IMR-90 (cell line): ENCODE results near the gene STX8. TPM values are rescaled to one million over a fixed set of nuclear protein-coding genes. Genes with fewer than 3 reads are reported as not detected.

ENCODE experiments used
- ATAC-seq: fragments of 200-7000 bp; cut with Tn5 transposase; 2 replicates; pipeline ENCODE4 v1.9.1; 2020; ENCODE audit warnings: low read depth, mild to moderate bottlenecking, moderate library complexity
- BruUV-seq: library from RNA; stranded (reverse); fragments of 400-500 nt; replicated peaks from 2 replicates; lab custom pipeline; 2021; lab: Mats Ljungman, UMichigan
- CTCF ChIA-PET: fragments of 300-600 bp; formaldehyde crosslinking; extraction: SDS; loops from one replicate; lab custom pipeline; 2021; ENCODE audit warnings: antibody characterized with exemption; lab: Yijun Ruan, JAX
- POLR2A ChIA-PET: fragments of 300-600 bp; sonication (Branson Sonifier 250); formaldehyde crosslinking; loops from one replicate; lab custom pipeline; 2022; ENCODE audit warnings: antibody characterized with exemption; ENCODE audit not compliant: unreplicated experiment; lab: Charles Lee
- DNase-seq: peaks from one replicate; pipeline ENCODE4 v3.0.0; 2013
- H2AFZ ChIP-seq: replicated peaks from 2 replicates; pipeline ENCODE3; 2013; ENCODE audit warnings: low read length, mild to moderate bottlenecking; ENCODE audit not compliant: poor library complexity
- H2AK5ac ChIP-seq: 2 replicates; pipeline ENCODE4 v1.6.1; 2013; ENCODE audit warnings: low read depth, low read length, inconsistent platforms
- H2AK9ac ChIP-seq: replicated peaks from 2 replicates; pipeline ENCODE3; 2013; ENCODE audit warnings: mild to moderate bottlenecking, low read depth, low read length, moderate library complexity; ENCODE audit not compliant: poor library complexity
- H2BK120ac ChIP-seq: 2 replicates; pipeline ENCODE4 v1.6.1; 2013; ENCODE audit warnings: low read depth, low read length, inconsistent platforms
- H2BK15ac ChIP-seq: 3 replicates; pipeline ENCODE4 v1.6.1; 2013; ENCODE audit warnings: low read depth, low read length, inconsistent platforms
- H2BK20ac ChIP-seq: 2 replicates; pipeline ENCODE4 v1.6.1; 2013; ENCODE audit warnings: low read depth, mild to moderate bottlenecking, inconsistent platforms, low read length, moderate library complexity
- H2BK5ac ChIP-seq: 2 replicates; pipeline ENCODE4 v1.6.1; 2013; ENCODE audit warnings: mild to moderate bottlenecking, low read depth, low read length, inconsistent platforms; ENCODE audit not compliant: poor library complexity, severe bottlenecking
- H3K14ac ChIP-seq: replicated peaks from 2 replicates; pipeline ENCODE4 v1.6.1; 2013; ENCODE audit warnings: low read depth, low read length, inconsistent platforms
- H3K18ac ChIP-seq: 2 replicates; pipeline ENCODE4 v1.6.1; 2013; ENCODE audit warnings: low read depth, low read length, control low read depth
- H3K23ac ChIP-seq: 2 replicates; pipeline ENCODE4 v1.6.1; 2013; ENCODE audit warnings: low read depth, low read length, inconsistent platforms
- H3K27ac ChIP-seq: 2 replicates; pipeline ENCODE4 v1.5.1; 2013; ENCODE audit warnings: mild to moderate bottlenecking, control low read depth, low read length; ENCODE audit not compliant: insufficient read depth
- H3K27me3 ChIP-seq: 2 replicates; pipeline ENCODE4 v1.6.1; 2013; ENCODE audit warnings: low read length; ENCODE audit not compliant: control insufficient read depth, insufficient read depth
- H3K36me3 ChIP-seq: 2 replicates; pipeline ENCODE4 v1.6.1; 2013; ENCODE audit warnings: low read length, mixed read lengths; ENCODE audit not compliant: control insufficient read depth, insufficient read depth
- H3K4ac ChIP-seq: 2 replicates; pipeline ENCODE4 v1.6.1; 2013; ENCODE audit warnings: low read depth, low read length, inconsistent platforms
- H3K4me1 ChIP-seq: 2 replicates; pipeline ENCODE4 v1.6.1; 2013; ENCODE audit warnings: low read length, mixed read lengths; ENCODE audit not compliant: control insufficient read depth, insufficient read depth
- H3K4me2 ChIP-seq: 2 replicates; pipeline ENCODE4 v1.6.1; 2013; ENCODE audit warnings: low read depth, mild to moderate bottlenecking, control low read depth, low read length, moderate library complexity
- H3K4me3 ChIP-seq: 2 replicates; pipeline ENCODE4 v1.5.1; 2013; ENCODE audit warnings: low read depth, mild to moderate bottlenecking, control low read depth, low read length, moderate library complexity; ENCODE audit not compliant: insufficient read depth
- H3K56ac ChIP-seq: 2 replicates; pipeline ENCODE4 v1.6.1; 2013; ENCODE audit warnings: low read length, inconsistent platforms; ENCODE audit not compliant: insufficient read depth; ENCODE audit errors: extremely low read depth
- H3K79me1 ChIP-seq, 2 experiments: 2 replicates each; pipeline ENCODE4 v1.6.1; 2013; ENCODE audit warnings: low read length in 2 of 2, inconsistent platforms in 1 of 2, low read depth in 1 of 2
- H3K9ac ChIP-seq: 2 replicates; pipeline ENCODE4 v1.6.1; 2013; ENCODE audit warnings: low read depth, low read length, control low read depth
- H3K9me1 ChIP-seq: 2 replicates; pipeline ENCODE4 v1.6.1; 2013; ENCODE audit warnings: low read length, inconsistent platforms; ENCODE audit not compliant: insufficient read depth
- H3K9me3 ChIP-seq: 2 replicates; pipeline ENCODE4 v1.6.1; 2013; ENCODE audit warnings: low read length; ENCODE audit not compliant: control insufficient read depth, insufficient read depth
- H4K20me1 ChIP-seq: 2 replicates; pipeline ENCODE4 v1.6.1; 2013; ENCODE audit warnings: low read length, inconsistent platforms; ENCODE audit not compliant: insufficient read depth
- H4K5ac ChIP-seq: 2 replicates; pipeline ENCODE4 v1.6.1; 2013; ENCODE audit warnings: mild to moderate bottlenecking, low read depth, low read length, control low read depth
- H4K8ac ChIP-seq, 2 experiments: 2 replicates each; pipeline ENCODE4 v1.6.1; 2013; ENCODE audit warnings: low read depth in 2 of 2, low read length in 2 of 2, control low read depth in 1 of 2, inconsistent platforms in 1 of 2
- H4K91ac ChIP-seq: 2 replicates; pipeline ENCODE4 v1.6.1; 2013; ENCODE audit warnings: low read depth, low read length, inconsistent platforms; ENCODE audit not compliant: insufficient read depth
- MXI1 ChIP-seq: IDR thresholded peaks from 2 replicates; pipeline ENCODE4 v1.6.1; 2012; ENCODE audit warnings: low read depth, mild to moderate bottlenecking, low read length, moderate library complexity, borderline replicate concordance
- USF2 ChIP-seq: fragments of 150-350 bp; IDR thresholded peaks from 2 replicates; pipeline ENCODE4 v1.6.1; 2017; ENCODE audit warnings: mild to moderate bottlenecking, antibody characterized with exemption, low read length, low read depth
- WGBS, 2 experiments: methylation state at CpG; one replicate each; pipeline versions ENCODE4 v1.1.5 to v1.1.7; 2013; ENCODE audit warnings: missing lambda C conversion rate in 2 of 2; ENCODE audit not compliant: insufficient read length in 1 of 2; ENCODE audit errors: extremely low coverage in 2 of 2; 5-methylcytosine and 5-hydroxymethylcytosine counted together
- dilution Hi-C: fragments of 300-500 bp; cut with HindIII; formaldehyde crosslinking; loops from one replicate; pipeline ENCODE4 v1.14.3; 2018; ENCODE audit warnings: low sequenced_read_pairs; ENCODE audit not compliant: unreplicated experiment
- in situ Hi-C: fragments of 300-500 bp; cut with MboI; formaldehyde crosslinking; loops from 3 replicates; pipeline ENCODE4 v1.14.3; 2019; ENCODE audit warnings: low sequenced_read_pairs, inconsistent platforms, mixed read lengths
- intact Hi-C: fragments of 100-400 bp; cut with micrococcal nuclease; formaldehyde crosslinking; loops from 2 replicates; pipeline ENCODE4 v1.10.0; 2022
- polyA plus RNA-seq, 3 experiments: library from polyadenylated mRNA; depleted of rRNA; stranded (reverse); fragments of >200 nt; gene quantifications; 2 replicates each; pipeline ENCODE4 v1.2.3, GENCODE V29; 2012; ENCODE audit warnings: low replicate concordance in 1 of 3
- total RNA-seq: library from RNA; depleted of rRNA; stranded (reverse); fragments of >200 nt; gene quantifications from 2 replicates; pipeline ENCODE4 v1.2.3, GENCODE V29; 2012

The STX8 gene
- total and polyA plus RNA-seq, 2 of the 4 experiments (the other 2 are of a cell fraction): 26.5 to 47.0 TPM

- Histone ChIP-seq H2BK120ac (no peak overlapping the region), H3K23ac (no peak overlapping the region), H3K4me1 (peaks cover 9% of the 10 kb centered on the region; the same call in 1 of the 2 replicates), H3K79me1 (0 out of 4 replicates have a peak, but pooled peaks cover 0 to 2% of the 10 kb centered on the region in 2 experiments), H3K4me3 (no peak overlapping the region), H2BK20ac (no peak overlapping the region), H3K56ac (no peak overlapping the region), H4K8ac (no peak overlapping the region), H3K27ac (peak overlapping the region; percentile 57; the same call in 1 of the 2 replicates), H3K27me3 (no peaks in the 10 kb centered on the region), H4K5ac (no peak overlapping the region), H2AK9ac (no peak overlapping the region), H2AFZ (no peak overlapping the region), H3K36me3 (no peaks in the 10 kb centered on the region), H2BK5ac (peak overlapping the region; percentile 22), H4K20me1 (peaks cover 5% of the 10 kb centered on the region; the same call in 1 of the 2 replicates), H3K4me2 (peak overlapping the region; percentile 77), H3K9ac (no peak overlapping the region), H2BK15ac (no peak overlapping the region), H3K18ac (0 out of 2 replicates have a peak overlapping the region, but pooled peaks have one; percentile 17), H3K9me1 (0 out of 2 replicates have a peak, but pooled peaks cover 4% of the 10 kb centered on the region), H2AK5ac (no peak overlapping the region), H3K9me3 (no peaks in the 10 kb centered on the region), H3K4ac (no peak overlapping the region), H3K14ac (no peak overlapping the region), H4K91ac (no peak overlapping the region)
- dilution Hi-C loops: no loop called here
- ATAC-seq (peak; percentile 76), DNase-seq (peak; percentile 68)
- 30% methylated on average over 6 of the region's 13 CpGs; no CpG with 5 or more reads in 1 of the 2 experiments for WGBS, 2 experiments
- ChIA-PET CTCF (no interaction called here), POLR2A (no interaction called here)
- in situ Hi-C loops: no loop called here
- intact Hi-C loops: loop anchor here (2.0 to 10.0 kb wide), 3 partner anchors 46 to 154 kb away; no protein-coding TSS in a partner anchor
- TF ChIP-seq USF2 (no peak), MXI1 (0 out of 2 replicates have a peak, but pooled peaks have one; percentile 24)
- BruUV-seq: no TSS peak
These were observed 214.9 kb downstream of the STX8 start for GRCh38 chr17:9360677-9361081.
